SKM-1 treated with dmso at 0.1 percent for 144 hours (cell line): ENCODE data around the gene ZNF180.
"Not testable (repeated sequence)": the region's sequence is repeated elsewhere in the genome, so short reads cannot be mapped to it uniquely, and the experiment has no call there.

Experiments
- DNase-seq: peaks from one replicate; lab custom pipeline; 2025; ENCODE audit not compliant: unreplicated experiment; lab: John Stamatoyannopoulos, UW

Gene ZNF180

GRCh38 chr19:44498988-44499387 lies 1.3 kb downstream of the ZNF180 start:
- DNase-seq, result no peak

- DNase-seq, result no peak
Measured at GRCh38 chr19:44496711-44497110, 3.6 kb downstream of the ZNF180 start.

GRCh38 chr19:44476559-44477408 lies 23.5 kb downstream of the ZNF180 start:
- DNase-seq, result no peak

- not testable (repeated sequence) for DNase-seq
Measured at GRCh38 chr19:44468730-44469129, 31.6 kb downstream of the ZNF180 start.

- DNase-seq, result not testable (repeated sequence)
Measured at GRCh38 chr19:44462600-44463286, 37.6 kb downstream of the ZNF180 start.

GRCh38 chr19:44456016-44456415 lies 44.3 kb downstream of the ZNF180 start:
- DNase-seq, result not testable (repeated sequence)

GRCh38 chr19:44455100-44455499 lies 45.2 kb downstream of the ZNF180 start:
- DNase-seq, result no peak

GRCh38 chr19:44452367-44452766 lies 48.0 kb downstream of the ZNF180 start:
- DNase-seq, result no peak

GRCh38 chr19:44451687-44452086 lies 48.6 kb downstream of the ZNF180 start:
- no peak for DNase-seq

GRCh38 chr19:44447916-44448674 lies 52.2 kb downstream of the ZNF180 start, which contains the start of gene ZNF229:
Gene ZNF229, minus strand, starts transcription at chr19:44448472. Its CDS starts 5,625 bp downstream, at chr19:44442847.
- no peak for DNase-seq

GRCh38 chr19:44438441-44438840 lies 61.9 kb downstream of the ZNF180 start:
- DNase-seq, result no peak

- DNase-seq, result no peak
Measured at GRCh38 chr19:44435441-44435840, 64.9 kb downstream of the ZNF180 start.

- no peak for DNase-seq
Measured at GRCh38 chr19:44430956-44431355, 69.4 kb downstream of the ZNF180 start.
